Prostate gland (tissue), 2 donors: ENCODE results near the gene MZB1.

Experiments
- CTCF ChIP-seq, 4 experiments: fragments of 200-600 bp in 2 of 4; fragments of 450-650 bp in 2 of 4; sonication (generic) in 2 of 4; IDR thresholded peaks; 1 replicate in 3 of 4; 2 replicates in 1 of 4; pipeline ENCODE4 v1.5.1; 2016 to 2019; ENCODE audit warnings: antibody characterized with exemption in 4 of 4, mild to moderate bottlenecking in 2 of 4, moderate library complexity in 2 of 4
- POLR2A ChIP-seq: fragments of 450-650 bp; IDR thresholded peaks from one replicate; pipeline ENCODE4 v1.6.1; 2016; ENCODE audit warnings: antibody characterized with exemption, mild to moderate bottlenecking
- POLR2AphosphoS5 ChIP-seq: sonication (generic); formaldehyde crosslinking; IDR thresholded peaks from one replicate; pipeline ENCODE4 v1.6.1; 2017; ENCODE audit warnings: antibody characterized with exemption

GRCh38 chr5:139385061-139386049 is 4.4 kb downstream of the MZB1 start:
- peak in 2 of 4 experiments; percentile 29 to 32 for TF ChIP-seq CTCF (IDR thresholded peaks at IDR 0.05)
- no peak for TF ChIP-seq POLR2A
- no peak for TF ChIP-seq POLR2AphosphoS5
